D721Med (cell line): ENCODE results near the gene TBX21.

Source experiments
- DNase-seq: peaks from one replicate; pipeline ENCODE4 v3.0.0; 2011; ENCODE audit warnings: low spot score; ENCODE audit not compliant: insufficient read length
- FAIRE-seq: peaks from 2 replicates; lab custom pipeline; 2011; peaks lifted over from hg19 to GRCh38; lab: Jason Lieb, UNC
- TF ChIP-seq, protein P1 (sequence below): IDR thresholded peaks from 2 replicates; pipeline ENCODE4 v1.5.1; 2012; ENCODE audit warnings: mild to moderate bottlenecking, control low read depth; ENCODE audit not compliant: insufficient read depth; ENCODE audit errors: missing control alignments

Gene TBX21

DNA sequence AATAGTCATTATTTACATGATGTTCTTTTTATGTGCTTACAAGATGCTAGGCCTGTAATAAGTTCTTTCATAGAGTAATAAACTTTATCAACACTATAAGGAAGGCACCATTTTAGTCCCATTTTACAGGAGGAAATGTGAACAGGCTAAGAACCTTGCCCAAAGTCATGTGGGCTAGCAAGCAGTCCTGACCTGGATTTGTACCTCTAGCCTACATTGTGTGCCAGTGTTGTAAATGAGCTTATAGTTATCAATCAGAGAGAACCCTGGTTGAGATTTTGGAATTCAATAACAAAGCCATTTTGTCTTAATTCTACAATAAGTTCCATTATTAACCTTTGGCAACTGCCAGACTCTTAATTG, 45.7 kb upstream of the TBX21 start:
- FAIRE-seq (no peak), DNase-seq (no peak)
- TF ChIP-seq, protein P1, sequence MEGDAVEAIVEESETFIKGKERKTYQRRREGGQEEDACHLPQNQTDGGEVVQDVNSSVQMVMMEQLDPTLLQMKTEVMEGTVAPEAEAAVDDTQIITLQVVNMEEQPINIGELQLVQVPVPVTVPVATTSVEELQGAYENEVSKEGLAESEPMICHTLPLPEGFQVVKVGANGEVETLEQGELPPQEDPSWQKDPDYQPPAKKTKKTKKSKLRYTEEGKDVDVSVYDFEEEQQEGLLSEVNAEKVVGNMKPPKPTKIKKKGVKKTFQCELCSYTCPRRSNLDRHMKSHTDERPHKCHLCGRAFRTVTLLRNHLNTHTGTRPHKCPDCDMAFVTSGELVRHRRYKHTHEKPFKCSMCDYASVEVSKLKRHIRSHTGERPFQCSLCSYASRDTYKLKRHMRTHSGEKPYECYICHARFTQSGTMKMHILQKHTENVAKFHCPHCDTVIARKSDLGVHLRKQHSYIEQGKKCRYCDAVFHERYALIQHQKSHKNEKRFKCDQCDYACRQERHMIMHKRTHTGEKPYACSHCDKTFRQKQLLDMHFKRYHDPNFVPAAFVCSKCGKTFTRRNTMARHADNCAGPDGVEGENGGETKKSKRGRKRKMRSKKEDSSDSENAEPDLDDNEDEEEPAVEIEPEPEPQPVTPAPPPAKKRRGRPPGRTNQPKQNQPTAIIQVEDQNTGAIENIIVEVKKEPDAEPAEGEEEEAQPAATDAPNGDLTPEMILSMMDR, result no peak

- DNase-seq (no peak), FAIRE-seq (no peak)
- TF ChIP-seq, protein P1, result no peak
These were observed 45.3 kb upstream of the TBX21 start for GRCh38 chr17:47687748-47688147.

DNA sequence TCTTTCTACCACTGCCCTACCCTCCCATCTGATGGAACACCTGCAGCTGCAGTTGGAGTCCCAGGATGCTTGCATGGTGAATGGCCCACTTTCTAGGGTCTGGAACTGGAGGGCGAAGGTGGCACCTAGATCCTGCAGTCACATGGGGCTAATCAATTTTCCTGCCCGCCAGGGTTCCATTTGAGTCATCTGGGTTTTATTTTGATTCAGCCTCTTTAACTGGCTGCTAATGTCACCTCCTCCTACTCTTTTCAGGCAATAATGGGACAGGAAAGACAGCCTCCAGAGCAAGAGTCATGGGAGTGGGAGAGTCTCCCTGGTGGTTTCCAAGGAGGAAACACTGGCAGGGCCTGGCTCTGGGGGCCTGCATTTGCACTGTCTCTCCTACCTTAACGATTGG, 42.9 kb upstream of the TBX21 start:
- TF ChIP-seq, protein P1, result no peak
- FAIRE-seq (no peak), DNase-seq (no peak)

DNA sequence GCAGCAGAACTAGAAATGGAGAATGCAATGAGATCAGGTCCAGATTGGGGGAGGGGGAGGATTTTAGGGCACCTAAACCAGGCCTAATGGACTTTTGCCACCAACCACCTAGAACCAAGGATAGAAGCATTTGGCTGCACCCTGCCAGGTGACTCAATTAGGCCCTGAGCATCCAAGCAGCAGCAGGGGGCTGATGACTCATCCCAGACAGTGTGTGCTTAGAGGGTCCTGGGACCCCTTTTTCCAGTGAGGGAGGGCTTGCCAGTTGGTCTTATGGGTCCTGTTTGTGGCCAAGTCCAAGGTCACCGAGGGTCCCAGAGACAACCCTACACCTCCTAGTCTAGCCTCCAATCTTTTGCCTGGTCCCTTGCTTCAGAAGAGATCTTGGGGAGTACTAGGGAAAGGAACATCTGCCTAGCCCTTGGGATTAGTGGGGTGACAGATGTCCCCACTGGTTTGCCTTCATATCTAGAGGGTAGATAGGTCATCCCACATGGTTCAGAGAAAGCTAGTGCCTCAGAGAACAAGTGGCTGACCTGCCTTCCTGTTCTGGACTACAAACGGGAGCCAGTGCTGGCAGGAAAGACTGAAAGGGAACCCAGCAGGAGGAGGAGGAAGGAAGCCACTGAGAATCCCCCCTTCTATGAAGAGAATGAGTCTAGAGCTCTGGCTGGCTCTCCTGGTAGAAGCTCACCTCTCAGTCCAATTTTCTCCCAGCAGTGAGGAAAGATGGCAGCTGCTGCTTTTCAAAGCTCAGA, 40.7 kb upstream of the TBX21 start:
- DNase-seq, result no peak
- TF ChIP-seq, protein P1, result no peak
- no peak for FAIRE-seq

GRCh38 chr17:47692895-47693730, 39.9 kb upstream of the TBX21 start:
- TF ChIP-seq, protein P1, result no peak
- no peak for DNase-seq
- no peak for FAIRE-seq

DNA sequence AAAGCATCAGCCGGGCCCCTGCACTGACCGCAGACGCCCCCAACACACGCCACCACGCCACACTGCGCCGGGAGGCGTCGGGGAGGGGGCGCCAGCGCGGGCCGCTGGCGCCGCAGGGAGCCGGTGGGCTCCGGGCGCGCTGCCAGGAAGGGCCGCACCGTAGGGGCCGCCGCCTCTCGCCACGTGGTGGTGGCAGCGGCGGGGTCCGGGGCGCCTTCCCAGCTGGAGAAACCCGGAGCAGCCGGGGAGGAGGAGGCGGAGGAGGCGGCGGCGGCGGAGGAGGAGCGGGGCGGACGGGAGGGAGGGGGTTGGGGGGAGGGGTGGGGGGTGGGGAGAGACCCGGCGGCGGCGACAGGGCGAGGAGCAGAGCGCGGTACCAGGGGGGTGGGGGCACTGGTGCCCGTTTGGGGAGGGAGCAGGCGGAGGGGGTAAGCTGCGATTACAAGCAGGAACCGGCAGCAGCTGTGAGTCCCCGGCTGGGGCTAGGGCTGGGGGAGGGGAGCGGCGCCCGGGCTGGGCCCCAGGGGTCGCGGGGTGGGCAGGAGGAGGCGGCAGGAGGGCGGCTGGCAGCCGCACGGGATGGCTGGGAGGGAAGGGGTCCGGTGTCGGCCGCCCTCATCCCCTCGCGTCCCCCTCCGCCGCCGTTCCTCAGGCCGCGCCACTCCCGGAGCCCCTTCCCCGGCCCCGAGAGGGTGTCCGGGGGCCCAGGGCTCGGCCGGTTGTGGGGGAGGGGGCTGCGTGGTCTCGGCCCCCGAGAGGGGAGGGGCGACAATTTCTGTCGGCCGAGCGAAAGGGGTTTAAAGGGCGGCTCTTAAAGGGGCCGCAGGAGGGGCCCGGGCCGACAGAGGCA, 39.1 kb upstream of the TBX21 start, which contains the start of gene TBKBP1:
TSS of gene TBKBP1 (plus strand) at position 431 of the 850 bp plus-strand sequence. CDS start 1,952 bp downstream, outside the sequence.
- TF ChIP-seq, protein P1, result no peak
- DNase-seq, result peak; percentile 78
- no peak for FAIRE-seq
